Keratinocyte (primary cell): Measurements from ENCODE around the gene PRDM8. TPM values are rescaled to one million over a fixed set of nuclear protein-coding genes. Genes with fewer than 3 reads are reported as not detected.

Source experiments
- DNase-seq: peaks from one replicate; pipeline ENCODE4 v3.0.0-alpha.2; 2011; ENCODE audit warnings: low read depth, missing footprints, low spot score
- FAIRE-seq: peaks from 2 replicates; lab custom pipeline; 2011; peaks lifted over from hg19 to GRCh38; lab: Jason Lieb, UNC
- H2AFZ ChIP-seq: 2 replicates; pipeline ENCODE4 v1.6.0; 2012; ENCODE audit warnings: low read length, control low read depth, inconsistent platforms; ENCODE audit not compliant: control insufficient read depth
- H3K27ac ChIP-seq: 2 replicates; pipeline ENCODE4 v1.5.1; 2011; ENCODE audit warnings: low read length; ENCODE audit not compliant: control insufficient read depth, insufficient read depth
- H3K27me3 ChIP-seq: 3 replicates; pipeline ENCODE4 v1.6.0; 2011; ENCODE audit warnings: low read length; ENCODE audit not compliant: control insufficient read depth, insufficient read depth; ENCODE audit errors: extremely low read depth
- H3K36me3 ChIP-seq, 2 experiments: 2 replicates in 1 of 2; 3 replicates in 1 of 2; pipeline ENCODE4 v1.5.1; 2011; ENCODE audit warnings: low read length in 2 of 2, mild to moderate bottlenecking in 1 of 2; ENCODE audit not compliant: control insufficient read depth in 2 of 2, insufficient read depth in 2 of 2; ENCODE audit errors: extremely low read depth in 1 of 2
- H3K4me1 ChIP-seq: 3 replicates; pipeline ENCODE4 v1.5.1; 2011; ENCODE audit warnings: low read length; ENCODE audit not compliant: control insufficient read depth, insufficient read depth; ENCODE audit errors: extremely low read depth
- H3K4me2 ChIP-seq: 3 replicates; pipeline ENCODE4 v1.6.0; 2011; ENCODE audit warnings: low read depth, low read length; ENCODE audit not compliant: control insufficient read depth, insufficient read depth; ENCODE audit errors: extremely low read depth
- H3K4me3 ChIP-seq, 3 experiments: fragments of 200-600 bp in 1 of 3; sonication (generic) in 1 of 3; 2 replicates in 2 of 3; 3 replicates in 1 of 3; pipeline ENCODE4 v1.5.1; 2011 to 2016; ENCODE audit warnings: low read length in 3 of 3, mild to moderate bottlenecking in 3 of 3, control low read depth in 2 of 3, inconsistent platforms in 1 of 3, low read depth in 1 of 3, mixed read lengths in 1 of 3, mixed run types in 1 of 3, moderate library complexity in 1 of 3; ENCODE audit not compliant: control insufficient read depth in 2 of 3, insufficient read depth in 2 of 3; ENCODE audit errors: extremely low read depth in 1 of 3
- H3K79me2 ChIP-seq: 2 replicates; pipeline ENCODE4 v1.6.0; 2012; ENCODE audit warnings: low read length; ENCODE audit not compliant: control insufficient read depth, insufficient read depth
- H3K9ac ChIP-seq: 3 replicates; pipeline ENCODE4 v1.6.0; 2011; ENCODE audit warnings: low read length; ENCODE audit not compliant: control insufficient read depth, insufficient read depth; ENCODE audit errors: extremely low read depth
- H3K9me1 ChIP-seq: 3 replicates; pipeline ENCODE4 v1.6.0; 2011; ENCODE audit warnings: low read length; ENCODE audit not compliant: control insufficient read depth, insufficient read depth; ENCODE audit errors: extremely low read depth
- H3K9me3 ChIP-seq: 2 replicates; pipeline ENCODE4 v1.5.1; 2012; ENCODE audit warnings: low read depth, low read length; ENCODE audit not compliant: control insufficient read depth
- H4K20me1 ChIP-seq: 3 replicates; pipeline ENCODE4 v1.6.0; 2011; ENCODE audit warnings: low read length; ENCODE audit not compliant: control insufficient read depth, insufficient read depth; ENCODE audit errors: extremely low read depth
- EZH2 ChIP-seq: IDR thresholded peaks from one replicate; pipeline ENCODE4 v1.6.1; 2012; ENCODE audit warnings: inconsistent platforms, mild to moderate bottlenecking, low read length, moderate library complexity
- dilution Hi-C: fragments of 300-500 bp; cut with MboI; formaldehyde crosslinking; loops from one replicate; pipeline ENCODE4 v1.7.0; 2020; ENCODE audit warnings: low sequenced_read_pairs; ENCODE audit not compliant: extremely low pct_ligation_motif_present
- polyA plus RNA-seq, 5 experiments: library from polyadenylated mRNA; depleted of rRNA in 3 of 5; stranded (reverse) in 3 of 5; stranded (forward) in 1 of 5; unstranded in 1 of 5; fragments of >200 nt; gene quantifications; 1 replicate in 1 of 5; 2 replicates in 3 of 5; 3 replicates in 1 of 5; pipeline versions ENCODE4 v1.2.1 to v1.2.3, GENCODE V29; 2011 to 2012; ENCODE audit warnings: missing spikeins in 2 of 5, low read depth in 1 of 5, low replicate concordance in 1 of 5
- TF ChIP-seq, protein P1 (sequence below), 3 experiments: IDR thresholded peaks in 1 of 3; conservative IDR thresholded peaks in 1 of 3; optimal IDR thresholded peaks in 1 of 3; 2 replicates in 2 of 3; 3 replicates in 1 of 3; pipeline versions ENCODE3 to v1.5.1; 2011; ENCODE audit warnings: low read length in 3 of 3, mild to moderate bottlenecking in 3 of 3, moderate library complexity in 2 of 3, control low read depth in 1 of 3, inconsistent platforms in 1 of 3; ENCODE audit not compliant: insufficient read depth in 2 of 3; ENCODE audit errors: extremely low read depth in 1 of 3

Gene PRDM8
- polyA plus RNA-seq, 1 donor (not counting 4 experiments of a cell fraction or from before 2014, with no cell fraction given): 3.5 TPM

DNA sequence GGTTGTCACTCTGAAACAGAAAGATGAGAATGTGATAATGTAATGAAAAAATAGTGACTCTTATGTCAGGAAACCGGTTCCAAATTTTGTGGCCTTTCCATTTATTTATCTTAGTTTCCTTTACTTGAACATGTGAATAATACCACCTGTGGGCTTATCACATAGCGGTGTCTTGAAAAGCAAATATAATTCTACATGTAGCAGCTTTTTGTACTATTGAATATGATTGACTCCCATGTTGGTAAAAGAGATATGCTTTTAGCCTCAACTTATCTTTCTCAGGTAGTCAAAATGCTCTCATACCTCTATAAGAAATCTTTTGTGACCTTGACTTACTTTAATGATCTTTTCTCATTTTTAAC lies 12.0 kb downstream of the PRDM8 start:
- TF ChIP-seq, protein P1, sequence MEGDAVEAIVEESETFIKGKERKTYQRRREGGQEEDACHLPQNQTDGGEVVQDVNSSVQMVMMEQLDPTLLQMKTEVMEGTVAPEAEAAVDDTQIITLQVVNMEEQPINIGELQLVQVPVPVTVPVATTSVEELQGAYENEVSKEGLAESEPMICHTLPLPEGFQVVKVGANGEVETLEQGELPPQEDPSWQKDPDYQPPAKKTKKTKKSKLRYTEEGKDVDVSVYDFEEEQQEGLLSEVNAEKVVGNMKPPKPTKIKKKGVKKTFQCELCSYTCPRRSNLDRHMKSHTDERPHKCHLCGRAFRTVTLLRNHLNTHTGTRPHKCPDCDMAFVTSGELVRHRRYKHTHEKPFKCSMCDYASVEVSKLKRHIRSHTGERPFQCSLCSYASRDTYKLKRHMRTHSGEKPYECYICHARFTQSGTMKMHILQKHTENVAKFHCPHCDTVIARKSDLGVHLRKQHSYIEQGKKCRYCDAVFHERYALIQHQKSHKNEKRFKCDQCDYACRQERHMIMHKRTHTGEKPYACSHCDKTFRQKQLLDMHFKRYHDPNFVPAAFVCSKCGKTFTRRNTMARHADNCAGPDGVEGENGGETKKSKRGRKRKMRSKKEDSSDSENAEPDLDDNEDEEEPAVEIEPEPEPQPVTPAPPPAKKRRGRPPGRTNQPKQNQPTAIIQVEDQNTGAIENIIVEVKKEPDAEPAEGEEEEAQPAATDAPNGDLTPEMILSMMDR (optimal IDR thresholded peaks at IDR 0.05 in 1 of 3, IDR thresholded peaks at IDR 0.05 in 1 of 3, conservative IDR thresholded peaks at IDR 0.05 in 1 of 3; ENCODE audit: extremely low read depth in 1 of 3, insufficient read depth in 2 of 3, low read length in 3 of 3): no peak
- no peak for TF ChIP-seq EZH2
- Histone ChIP-seq H2AFZ (no peak overlapping the region), H3K9me1 (no peaks in the 10 kb centered on the region), H3K36me3 (no peaks in the 10 kb centered on the region), H3K27me3 (no peaks in the 10 kb centered on the region), H3K9ac (no peak overlapping the region), H3K9me3 (no peaks in the 10 kb centered on the region), H3K4me2 (no peak overlapping the region), H4K20me1 (no peaks in the 10 kb centered on the region), H3K79me2 (no peaks in the 10 kb centered on the region), H3K4me1 (peaks cover 11% of the 10 kb centered on the region), H3K27ac (no peak overlapping the region), H3K4me3 (no peak overlapping the region)
- no peak for FAIRE-seq
- dilution Hi-C loops: no loop called here
- DNase-seq: no peak

DNA sequence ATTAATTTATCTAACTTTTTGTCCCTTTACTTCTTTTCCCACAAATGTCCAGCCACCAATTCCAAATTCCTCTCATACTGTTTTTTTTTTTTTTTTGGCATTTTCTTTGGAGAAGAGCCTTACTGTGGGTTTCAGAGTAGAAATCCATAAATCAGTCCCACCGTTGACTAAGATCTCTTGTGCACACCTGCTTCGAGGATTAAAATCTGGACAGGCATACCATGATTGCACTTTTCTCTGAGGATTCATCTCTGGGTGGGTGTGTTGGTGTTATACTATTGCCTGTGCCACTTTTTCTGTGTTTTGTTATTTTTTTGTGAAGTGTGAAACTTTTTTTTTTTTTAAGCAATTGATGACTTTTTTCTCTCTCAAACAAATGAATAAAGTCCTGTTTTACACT lies 13.2 kb downstream of the PRDM8 start:
- Histone ChIP-seq H3K79me2 (no peaks in the 10 kb centered on the region), H3K9ac (no peak overlapping the region), H3K9me1 (no peaks in the 10 kb centered on the region), H3K4me2 (no peak overlapping the region), H4K20me1 (no peaks in the 10 kb centered on the region), H3K9me3 (no peaks in the 10 kb centered on the region), H3K27ac (no peak overlapping the region), H3K4me1 (peaks cover 11% of the 10 kb centered on the region), H3K36me3 (no peaks in the 10 kb centered on the region), H2AFZ (no peak overlapping the region), H3K4me3 (no peak overlapping the region), H3K27me3 (no peaks in the 10 kb centered on the region)
- no peak for TF ChIP-seq EZH2
- TF ChIP-seq, protein P1 (optimal IDR thresholded peaks at IDR 0.05 in 1 of 3, IDR thresholded peaks at IDR 0.05 in 1 of 3, conservative IDR thresholded peaks at IDR 0.05 in 1 of 3; ENCODE audit: extremely low read depth in 1 of 3, insufficient read depth in 2 of 3, low read length in 3 of 3): no peak
- FAIRE-seq (no peak), DNase-seq (no peak)
- dilution Hi-C loops: no loop called here
